ENCODE data around the gene GALNT9. TPM values are rescaled to one million over a fixed set of nuclear protein-coding genes. Genes with fewer than 3 reads are reported as not detected.

Gene GALNT9
- polyA plus RNA-seq, 1 of the 3 experiments (the other 2 are of a cell fraction) = not detected

DNA sequence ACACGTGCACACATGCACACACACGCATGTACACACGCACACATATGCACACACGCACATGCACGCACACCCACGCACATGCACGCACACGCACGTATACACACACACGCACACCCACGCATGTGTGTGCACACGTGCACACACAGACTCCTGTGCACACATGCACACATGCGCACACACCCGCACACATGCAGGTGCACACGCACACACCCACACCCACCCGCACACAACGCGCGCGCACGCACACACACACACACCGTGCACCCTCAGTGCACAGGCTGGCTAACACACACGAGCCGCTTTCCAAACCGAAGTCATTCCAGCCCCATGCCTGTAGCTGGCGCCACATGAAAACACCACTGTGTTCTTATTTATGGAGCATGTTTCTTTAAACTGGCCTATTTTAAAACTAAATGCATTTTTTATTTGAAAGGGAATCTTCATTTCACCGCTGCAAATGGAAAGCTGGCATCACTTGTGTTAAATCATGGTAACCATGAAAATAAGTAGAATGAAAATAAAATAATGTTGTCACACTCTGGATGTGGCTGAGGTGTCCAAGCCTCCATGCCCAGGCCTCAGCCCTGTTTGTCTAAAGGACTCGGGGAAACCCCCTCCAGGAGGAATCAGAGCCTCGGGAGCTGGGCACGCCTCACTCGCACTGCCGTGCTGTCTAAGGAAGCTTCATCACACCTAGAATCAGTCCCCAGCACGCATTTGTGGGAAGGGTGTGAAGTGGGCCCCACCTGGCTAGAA lies 45.1 kb downstream of the GALNT9 start:
- TF ChIP-seq CHD2 (IDR thresholded peaks at IDR 0.05; ENCODE audit: low read length, partially characterized antibody) = no peak
- TF ChIP-seq SIN3A (IDR thresholded peaks at IDR 0.05; ENCODE audit: borderline replicate concordance, low read depth, low read length) = no peak
- TF ChIP-seq, protein P1, sequence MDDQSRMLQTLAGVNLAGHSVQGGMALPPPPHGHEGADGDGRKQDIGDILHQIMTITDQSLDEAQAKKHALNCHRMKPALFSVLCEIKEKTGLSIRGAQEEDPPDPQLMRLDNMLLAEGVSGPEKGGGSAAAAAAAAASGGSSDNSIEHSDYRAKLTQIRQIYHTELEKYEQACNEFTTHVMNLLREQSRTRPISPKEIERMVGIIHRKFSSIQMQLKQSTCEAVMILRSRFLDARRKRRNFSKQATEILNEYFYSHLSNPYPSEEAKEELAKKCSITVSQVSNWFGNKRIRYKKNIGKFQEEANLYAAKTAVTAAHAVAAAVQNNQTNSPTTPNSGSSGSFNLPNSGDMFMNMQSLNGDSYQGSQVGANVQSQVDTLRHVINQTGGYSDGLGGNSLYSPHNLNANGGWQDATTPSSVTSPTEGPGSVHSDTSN (IDR thresholded peaks at IDR 0.05) = no peak
- peak; percentile 18; the same call in 1 of the 2 replicates for TF ChIP-seq RAD21 (IDR thresholded peaks at IDR 0.05; ENCODE audit: low read length)
- TF ChIP-seq ELF1 (IDR thresholded peaks at IDR 0.05) = no peak
- TF ChIP-seq SMC3 (IDR thresholded peaks at IDR 0.05; ENCODE audit: low read depth, low read length) = no peak
- TF ChIP-seq FOSL2 (IDR thresholded peaks at IDR 0.05; ENCODE audit: borderline replicate concordance, low read depth) = no peak
- TF ChIP-seq, protein P2, sequence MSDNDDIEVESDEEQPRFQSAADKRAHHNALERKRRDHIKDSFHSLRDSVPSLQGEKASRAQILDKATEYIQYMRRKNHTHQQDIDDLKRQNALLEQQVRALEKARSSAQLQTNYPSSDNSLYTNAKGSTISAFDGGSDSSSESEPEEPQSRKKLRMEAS (IDR thresholded peaks at IDR 0.05; ENCODE audit: low read depth) = no peak
- TF ChIP-seq GATA2 (CRISPR knock-in tag; IDR thresholded peaks at IDR 0.05) = no peak
- no peak for TF ChIP-seq TAF1 (IDR thresholded peaks at IDR 0.05; ENCODE audit: borderline replicate concordance, low read depth, low read length)
- TF ChIP-seq EZH2phosphoT487 (IDR thresholded peaks at IDR 0.05; ENCODE audit: borderline replicate concordance, low read depth) = no peak
- peak; percentile 40 for TF ChIP-seq CTCF (IDR thresholded peaks at IDR 0.05)
- TF ChIP-seq RCOR1 (IDR thresholded peaks at IDR 0.05; ENCODE audit: low read length) = no peak

More for the DNA sequence above, 45.1 kb downstream of the GALNT9 start:
- Histone ChIP-seq H3K79me2 (ENCODE audit: insufficient read depth) (no peaks in the 10 kb centered on the region), H3F3A (replicated peaks; ENCODE audit: insufficient read depth) (no peaks in the 10 kb centered on the region), H3K27me3 (ENCODE audit: insufficient read depth) (peaks cover 97% of the 10 kb centered on the region), H3K9me2 (no peaks in the 10 kb centered on the region), H3K4me1 (ENCODE audit: control insufficient read depth in 1 of 2, insufficient read depth in 2 of 2, low read depth in 1 of 2, low read length in 1 of 2) (no peaks in the 10 kb centered on the region), H3K4me2 (no peak overlapping the region), H2AFZ (ENCODE audit: low read depth) (no peak overlapping the region), H3K9me3 (no peaks in the 10 kb centered on the region), H4K20me1 (ENCODE audit: insufficient read depth) (no peaks in the 10 kb centered on the region), H3K27ac (ENCODE audit: low read depth in 2 of 2, low read length in 1 of 2) (no peak overlapping the region), H3K4me3 (ENCODE audit: low read depth in 2 of 2, low read length in 1 of 2) (no peak overlapping the region), H3K9ac (no peak overlapping the region), H3K36me3 (replicated peaks in 1 of 2; ENCODE audit: control insufficient read depth in 1 of 2, insufficient read depth in 2 of 2, low read length in 1 of 2) (no peaks in the 10 kb centered on the region)
- DNase-seq = no peak
- ChIA-PET CTCF (interaction anchor here (0.8 to 3.2 kb wide), 5 partner anchors 9 to 130 kb away, joined by 3 to 11 read pairs (median 3); no protein-coding TSS in a partner anchor), POLR2A (no interaction called here)
- WGBS (ENCODE audit: low lambda C conversion rate) = 54% methylated on average over 31 of the region's 33 CpGs

Data from SK-N-SH (cell line).